ENCODE measurements around the gene RCAN3. TPM values are rescaled to one million over a fixed set of nuclear protein-coding genes. Genes with fewer than 3 reads are reported as not detected.

The RCAN3 gene
- total and polyA plus RNA-seq, 10 of the 15 experiments (the other 5 are each of a cell fraction or from before 2014, with no cell fraction given): 0.02 to 0.46 (median 0.06) TPM; not detected in 3

Other genes with a start within 250 kb of the RCAN3 start
- gene GRHL3, start 183.5 kb upstream of the RCAN3 start, total RNA-seq (2014; rRNA removed): 0.11 and 0.17 TPM in 2 replicates
- 0.14 and 0.27 TPM in 2 replicates for gene GRHL3, start 183.5 kb upstream of the RCAN3 start, total RNA-seq (2014; rRNA removed; fragmentation: Illumina TruSeq; extraction: Trizol)
- 0.51 TPM in 2 replicates for gene GRHL3, start 183.5 kb upstream of the RCAN3 start, total RNA-seq (2021)
- gene GRHL3, start 183.5 kb upstream of the RCAN3 start, polyA plus RNA-seq (2011; rRNA removed): 0.18 TPM in 1 of 2 replicates, not detected in the other
- gene GRHL3, start 183.5 kb upstream of the RCAN3 start, polyA plus RNA-seq (2014; fragmentation: Illumina TruSeq; extraction: Trizol): 0.41 TPM in 1 of 2 replicates, not detected in the other
- gene GRHL3, start 183.5 kb upstream of the RCAN3 start, polyA plus RNA-seq (2014; fragmentation: Nextera tagmentation; extraction: Ambion mirVana): under 1 TPM; 0.07 to 0.21 TPM
- 0.13 and 0.56 TPM in 2 replicates for gene GRHL3, start 183.5 kb upstream of the RCAN3 start, polyA plus RNA-seq (2014; rRNA removed)
- gene GRHL3, start 183.5 kb upstream of the RCAN3 start, polyA plus RNA-seq (2016; fragmentation: Nextera tagmentation; extraction: Ambion mirVana): under 1 TPM; 0.70 to 0.87 TPM
- gene STPG1, start 89.1 kb upstream of the RCAN3 start, total RNA-seq (2014; rRNA removed): 0.05 and 0.28 TPM in 2 replicates
- gene STPG1, start 89.1 kb upstream of the RCAN3 start, total RNA-seq (2014; rRNA removed; fragmentation: Illumina TruSeq; extraction: Trizol): 0.22 and 0.69 TPM in 2 replicates
- gene STPG1, start 89.1 kb upstream of the RCAN3 start, total RNA-seq (2021): 0.13 and 0.36 TPM in 2 replicates
- gene STPG1, start 89.1 kb upstream of the RCAN3 start, polyA plus RNA-seq (2011; rRNA removed): 1.6 TPM in 2 replicates
- gene STPG1, start 89.1 kb upstream of the RCAN3 start, polyA plus RNA-seq (2014; fragmentation: Illumina TruSeq; extraction: Trizol): 0.17 and 0.71 TPM in 2 replicates
- under 1 TPM; 0.35 to 0.76 TPM for gene STPG1, start 89.1 kb upstream of the RCAN3 start, polyA plus RNA-seq (2014; fragmentation: Nextera tagmentation; extraction: Ambion mirVana)
- 0.29 and 0.81 TPM in 2 replicates for gene STPG1, start 89.1 kb upstream of the RCAN3 start, polyA plus RNA-seq (2014; rRNA removed)
- 1 to 10 TPM; 1.5 to 2.6 TPM for gene STPG1, start 89.1 kb upstream of the RCAN3 start, polyA plus RNA-seq (2016; fragmentation: Nextera tagmentation; extraction: Ambion mirVana)
- 4.7 and 6.0 TPM in 2 replicates for gene NIPAL3, start 87.0 kb upstream of the RCAN3 start, total RNA-seq (2014; rRNA removed)
- 3.1 and 3.6 TPM in 2 replicates for gene NIPAL3, start 87.0 kb upstream of the RCAN3 start, total RNA-seq (2014; rRNA removed; fragmentation: Illumina TruSeq; extraction: Trizol)
- 5.7 and 6.2 TPM in 2 replicates for gene NIPAL3, start 87.0 kb upstream of the RCAN3 start, total RNA-seq (2021)
- 6.6 and 8.9 TPM in 2 replicates for gene NIPAL3, start 87.0 kb upstream of the RCAN3 start, polyA plus RNA-seq (2011; rRNA removed)
- 3.4 and 3.7 TPM in 2 replicates for gene NIPAL3, start 87.0 kb upstream of the RCAN3 start, polyA plus RNA-seq (2014; fragmentation: Illumina TruSeq; extraction: Trizol)
- gene NIPAL3, start 87.0 kb upstream of the RCAN3 start, polyA plus RNA-seq (2014; fragmentation: Nextera tagmentation; extraction: Ambion mirVana): 1 to 10 TPM; 2.1 TPM
- 3.5 and 3.7 TPM in 2 replicates for gene NIPAL3, start 87.0 kb upstream of the RCAN3 start, polyA plus RNA-seq (2014; rRNA removed)
- gene NIPAL3, start 87.0 kb upstream of the RCAN3 start, polyA plus RNA-seq (2016; fragmentation: Nextera tagmentation; extraction: Ambion mirVana): 1 to 10 TPM; 8.8 to 9.4 TPM
- gene NCMAP, start 53.3 kb downstream of the RCAN3 start, total RNA-seq (2014; rRNA removed): not detected in 2 replicates
- not detected in 2 replicates for gene NCMAP, start 53.3 kb downstream of the RCAN3 start, total RNA-seq (2014; rRNA removed; fragmentation: Illumina TruSeq; extraction: Trizol)
- not detected in 2 replicates for gene NCMAP, start 53.3 kb downstream of the RCAN3 start, total RNA-seq (2021)
- not detected in 2 replicates for gene NCMAP, start 53.3 kb downstream of the RCAN3 start, polyA plus RNA-seq (2011; rRNA removed)
- not detected in 2 replicates for gene NCMAP, start 53.3 kb downstream of the RCAN3 start, polyA plus RNA-seq (2014; fragmentation: Illumina TruSeq; extraction: Trizol)
- gene NCMAP, start 53.3 kb downstream of the RCAN3 start, polyA plus RNA-seq (2014; fragmentation: Nextera tagmentation; extraction: Ambion mirVana): not detected
- not detected in 2 replicates for gene NCMAP, start 53.3 kb downstream of the RCAN3 start, polyA plus RNA-seq (2014; rRNA removed)
- gene NCMAP, start 53.3 kb downstream of the RCAN3 start, polyA plus RNA-seq (2016; fragmentation: Nextera tagmentation; extraction: Ambion mirVana): not detected
- gene SRRM1, start 140.5 kb downstream of the RCAN3 start, total RNA-seq (2014; rRNA removed): 36.8 and 43.1 TPM in 2 replicates
- gene SRRM1, start 140.5 kb downstream of the RCAN3 start, total RNA-seq (2014; rRNA removed; fragmentation: Illumina TruSeq; extraction: Trizol): 52.3 and 57.3 TPM in 2 replicates
- 167 and 176 TPM in 2 replicates for gene SRRM1, start 140.5 kb downstream of the RCAN3 start, total RNA-seq (2021)
- 41.2 and 72.0 TPM in 2 replicates for gene SRRM1, start 140.5 kb downstream of the RCAN3 start, polyA plus RNA-seq (2011; rRNA removed)
- 112 and 117 TPM in 2 replicates for gene SRRM1, start 140.5 kb downstream of the RCAN3 start, polyA plus RNA-seq (2014; fragmentation: Illumina TruSeq; extraction: Trizol)
- gene SRRM1, start 140.5 kb downstream of the RCAN3 start, polyA plus RNA-seq (2014; fragmentation: Nextera tagmentation; extraction: Ambion mirVana): 100 to 1,000 TPM; 139 to 269 TPM
- 80.4 and 80.9 TPM in 2 replicates for gene SRRM1, start 140.5 kb downstream of the RCAN3 start, polyA plus RNA-seq (2014; rRNA removed)
- 100 to 1,000 TPM; 250 to 285 TPM for gene SRRM1, start 140.5 kb downstream of the RCAN3 start, polyA plus RNA-seq (2016; fragmentation: Nextera tagmentation; extraction: Ambion mirVana)
- gene CLIC4, start 242.6 kb downstream of the RCAN3 start, total RNA-seq (2014; rRNA removed): 58.7 and 75.0 TPM in 2 replicates
- gene CLIC4, start 242.6 kb downstream of the RCAN3 start, total RNA-seq (2014; rRNA removed; fragmentation: Illumina TruSeq; extraction: Trizol): 79.4 and 81.4 TPM in 2 replicates
- gene CLIC4, start 242.6 kb downstream of the RCAN3 start, total RNA-seq (2021): 107 and 112 TPM in 2 replicates
- 50.2 and 59.5 TPM in 2 replicates for gene CLIC4, start 242.6 kb downstream of the RCAN3 start, polyA plus RNA-seq (2011; rRNA removed)
- 92.6 and 119 TPM in 2 replicates for gene CLIC4, start 242.6 kb downstream of the RCAN3 start, polyA plus RNA-seq (2014; fragmentation: Illumina TruSeq; extraction: Trizol)
- gene CLIC4, start 242.6 kb downstream of the RCAN3 start, polyA plus RNA-seq (2014; fragmentation: Nextera tagmentation; extraction: Ambion mirVana): 10 to 100 TPM; 20.4 to 26.5 TPM
- gene CLIC4, start 242.6 kb downstream of the RCAN3 start, polyA plus RNA-seq (2014; rRNA removed): 44.1 and 59.9 TPM in 2 replicates
- 100 to 1,000 TPM in 1 of 2 experiments, 10 to 100 TPM in 1; 97.9 to 102 TPM for gene CLIC4, start 242.6 kb downstream of the RCAN3 start, polyA plus RNA-seq (2016; fragmentation: Nextera tagmentation; extraction: Ambion mirVana)

All from GM12878 (cell line).